Measurements from ENCODE around the gene CCDC88A. TPM values are rescaled to one million over a fixed set of nuclear protein-coding genes. Genes with fewer than 3 reads are reported as not detected.

Gene CCDC88A
- polyA plus RNA-seq, 1 experiment, result 18.7 TPM

GRCh38 chr2:55355451-55355850 lies 64.2 kb downstream of the CCDC88A start:
- Histone ChIP-seq H3K4me3 (ENCODE audit: low read depth, low read length) (no peak overlapping the region), H3K27me3 (ENCODE audit: control insufficient read depth, insufficient read depth, low read length) (no peaks in the 10 kb centered on the region), H3K36me3 (ENCODE audit: control insufficient read depth, insufficient read depth, low read length) (no peaks in the 10 kb centered on the region; the same call in 1 of the 2 replicates)
- ChIA-PET CTCF (no interaction called here), POLR2A (no interaction called here)
- DNase-seq (ENCODE audit: low read depth), result no peak
- TF ChIP-seq CTCF (IDR thresholded peaks at IDR 0.05; ENCODE audit: insufficient read depth, low read depth, low read length), result no peak

DNA sequence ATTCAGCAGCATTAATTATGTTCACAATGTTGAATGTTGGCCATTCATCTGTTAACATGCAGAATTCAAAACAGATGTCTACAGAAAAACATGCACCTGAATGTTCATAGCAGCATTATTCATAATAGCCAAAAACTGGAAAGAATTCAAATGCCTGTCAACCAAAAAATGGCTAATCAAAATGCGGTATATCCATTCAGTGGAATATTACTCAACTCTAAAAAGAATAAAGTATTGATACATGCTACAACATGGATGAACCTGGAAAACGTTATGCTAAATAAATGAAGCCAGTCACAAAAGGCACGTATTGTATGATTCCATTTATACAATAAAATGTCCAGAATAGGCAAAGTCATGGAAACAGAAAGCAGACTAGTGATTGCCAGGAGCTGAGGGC lies 68.0 kb downstream of the CCDC88A start:
- DNase-seq (ENCODE audit: low read depth), result no peak
- no peaks in the 10 kb centered on the region for H3K27me3 ChIP-seq (ENCODE audit: control insufficient read depth, insufficient read depth, low read length)
- H3K4me3 ChIP-seq (ENCODE audit: low read depth, low read length), result no peak overlapping the region
- CTCF ChIA-PET, result no interaction called here
- TF ChIP-seq CTCF (IDR thresholded peaks at IDR 0.05; ENCODE audit: insufficient read depth, low read depth, low read length), result no peak
- POLR2A ChIA-PET, result no interaction called here
- H3K36me3 ChIP-seq (ENCODE audit: control insufficient read depth, insufficient read depth, low read length), result no peaks in the 10 kb centered on the region; the same call in 1 of the 2 replicates

GRCh38 chr2:55345064-55345463 lies 74.6 kb downstream of the CCDC88A start:
- Histone ChIP-seq H3K27me3 (ENCODE audit: control insufficient read depth, insufficient read depth, low read length) (no peaks in the 10 kb centered on the region), H3K36me3 (ENCODE audit: control insufficient read depth, insufficient read depth, low read length) (no peaks in the 10 kb centered on the region), H3K4me3 (ENCODE audit: low read depth, low read length) (no peak overlapping the region)
- POLR2A ChIA-PET, result no interaction called here
- CTCF ChIA-PET, result no interaction called here
- DNase-seq (ENCODE audit: low read depth), result no peak
- no peak for TF ChIP-seq CTCF (IDR thresholded peaks at IDR 0.05; ENCODE audit: insufficient read depth, low read depth, low read length)

DNA sequence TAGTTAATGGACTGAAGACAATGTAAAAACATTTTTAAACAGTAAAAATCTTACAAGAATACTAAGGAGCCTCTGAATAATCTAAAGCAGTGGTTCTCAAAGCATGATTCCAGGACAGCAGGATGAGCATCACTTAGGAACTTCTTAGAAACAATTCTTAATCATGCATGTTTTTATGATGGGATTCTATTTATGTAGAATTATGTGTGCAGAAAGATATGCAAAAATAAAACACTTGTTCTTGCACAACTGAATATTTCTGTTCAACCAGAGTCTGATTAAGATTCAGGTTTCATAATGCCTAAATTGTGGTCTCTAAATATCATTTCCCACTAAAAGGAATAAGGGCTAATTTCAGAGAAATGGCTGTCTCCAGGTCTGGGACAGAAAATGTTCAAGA lies 81.4 kb downstream of the CCDC88A start:
- DNase-seq (ENCODE audit: low read depth), result peak; percentile 27
- TF ChIP-seq CTCF (IDR thresholded peaks at IDR 0.05; ENCODE audit: insufficient read depth, low read depth, low read length), result no peak
- ChIA-PET CTCF (no interaction called here), POLR2A (no interaction called here)
- Histone ChIP-seq H3K36me3 (ENCODE audit: control insufficient read depth, insufficient read depth, low read length) (no peaks in the 10 kb centered on the region), H3K4me3 (ENCODE audit: low read depth, low read length) (no peak overlapping the region), H3K27me3 (ENCODE audit: control insufficient read depth, insufficient read depth, low read length) (no peaks in the 10 kb centered on the region)

DNA sequence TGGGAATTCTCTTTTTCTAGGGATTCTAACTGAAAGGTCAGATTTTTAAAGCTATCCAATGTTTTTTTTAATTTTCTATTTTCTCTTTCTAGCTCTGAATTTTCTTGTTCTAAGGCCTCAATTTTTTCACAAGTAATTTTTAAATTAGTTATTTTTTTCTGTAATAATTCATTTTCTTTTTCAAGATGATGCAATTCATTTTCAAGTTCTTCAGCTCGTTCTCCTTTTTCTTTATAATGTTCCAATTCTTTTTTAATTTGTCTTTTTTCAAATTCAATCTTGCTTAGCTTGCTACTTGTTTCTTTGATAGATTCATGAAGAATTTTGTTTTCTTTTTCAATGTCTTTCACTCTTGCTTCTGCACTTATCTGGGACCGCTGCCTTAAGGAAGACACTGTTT lies 84.9 kb downstream of the CCDC88A start:
- POLR2A ChIA-PET, result no interaction called here
- no peak for TF ChIP-seq CTCF (IDR thresholded peaks at IDR 0.05; ENCODE audit: insufficient read depth, low read depth, low read length)
- H3K4me3 ChIP-seq (ENCODE audit: low read depth, low read length), result no peak overlapping the region

More for the DNA sequence above, 84.9 kb downstream of the CCDC88A start:
- CTCF ChIA-PET, result no interaction called here
- H3K27me3 ChIP-seq (ENCODE audit: control insufficient read depth, insufficient read depth, low read length), result no peaks in the 10 kb centered on the region
- no peak for DNase-seq (ENCODE audit: low read depth)
- no peaks in the 10 kb centered on the region for H3K36me3 ChIP-seq (ENCODE audit: control insufficient read depth, insufficient read depth, low read length)
